Stomach (tissue), 9 donors: ENCODE measurements around the gene SOS1. TPM values are rescaled to one million over a fixed set of nuclear protein-coding genes. Genes with fewer than 3 reads are reported as not detected.

ENCODE experiments used
- DNase-seq, 2 donors: peaks; one replicate each; pipeline versions ENCODE4 v3.0.0 to v3.0.0-alpha.2; 2013 to 2019
- H3K27ac ChIP-seq, 5 donors: fragments of 200-600 bp in 4 of 5; sonication (generic) in 4 of 5; one replicate each; pipeline ENCODE4 v1.5.1; 2013 to 2019; ENCODE audit warnings: mild to moderate bottlenecking in 1 of 5, moderate library complexity in 1 of 5
- H3K27me3 ChIP-seq, 3 donors: fragments of 200-600 bp; sonication (generic); one replicate each; pipeline ENCODE4 v1.5.1; 2017 to 2019; ENCODE audit warnings: mixed run types in 1 of 3
- H3K36me3 ChIP-seq, 4 donors: fragments of 200-600 bp; sonication (generic); 1 replicate in 3 of 4; 2 replicates in 1 of 4; pipeline ENCODE4 v1.5.1; 2016 to 2019
- H3K4me1 ChIP-seq, 4 donors: fragments of 200-600 bp; sonication (generic); one replicate each; pipeline ENCODE4 v1.5.1; 2016 to 2019
- H3K4me3 ChIP-seq, 4 donors: fragments of 200-600 bp; sonication (generic) in 3 of 4; one replicate each; pipeline ENCODE4 v1.5.1; 2016 to 2019; ENCODE audit warnings: mild to moderate bottlenecking in 1 of 4
- H3K9me3 ChIP-seq, 4 donors: fragments of 200-600 bp; sonication (generic); one replicate each; pipeline ENCODE4 v1.5.1; 2016 to 2019
- EP300 ChIP-seq: sonication (generic); formaldehyde crosslinking; IDR thresholded peaks from one replicate; pipeline ENCODE4 v1.6.1; 2017; ENCODE audit warnings: antibody characterized with exemption
- POLR2A ChIP-seq, 4 donors: fragments of 450-650 bp; IDR thresholded peaks; one replicate each; pipeline ENCODE4 v1.6.1; 2016; ENCODE audit warnings: antibody characterized with exemption in 4 of 4, control low read depth in 2 of 4, mild to moderate bottlenecking in 1 of 4, moderate library complexity in 1 of 4
- POLR2AphosphoS5 ChIP-seq, 3 donors: sonication (generic); formaldehyde crosslinking; IDR thresholded peaks; one replicate each; pipeline ENCODE4 v1.6.1; 2016; ENCODE audit warnings: antibody characterized with exemption in 3 of 3
- WGBS, 5 donors: extraction: QIAGEN DNeasy Blood & Tissue Kit in 3 of 5; methylation state at CpG; one replicate each; pipeline versions ENCODE4 v1.1.5 to v1.1.7; 2013 to 2018; 5-methylcytosine and 5-hydroxymethylcytosine counted together
- intact Hi-C: fragments of 100-400 bp; cut with DNase I; formaldehyde crosslinking; loops from one replicate; pipeline ENCODE4 v1.15.1; 2023; ENCODE audit warnings: low total_unique reads
- polyA plus RNA-seq, 3 donors: library from polyadenylated mRNA; stranded (reverse); fragments of 200-250 nt; gene quantifications; one replicate each; pipeline ENCODE4 v1.2.3, GENCODE V29; 2013
- total RNA-seq, 5 donors: library from RNA; depleted of rRNA; stranded (reverse); fragments of >200 nt; gene quantifications; one replicate each; pipeline versions ENCODE4 v1.1.0 to v1.2.3, GENCODE V29; 2014 to 2016
- TF ChIP-seq, protein P1 (sequence below), 7 experiments: fragments of 450-650 bp in 4 of 7; fragments of 200-600 bp in 3 of 7; sonication (generic) in 3 of 7; IDR thresholded peaks; one replicate each; pipeline ENCODE4 v1.5.1; 2016 to 2019; ENCODE audit warnings: antibody characterized with exemption in 7 of 7, control low read depth in 2 of 7, mild to moderate bottlenecking in 1 of 7
- donor health status: healthy with polysubstance abuse.
- donor health status: Bipolar disorder and iron deficiency.
- donor health status: healthy.

Gene SOS1
- total and polyA plus RNA-seq, 8 donors = 4.5 to 46.4 (median 19.2) TPM

DNA sequence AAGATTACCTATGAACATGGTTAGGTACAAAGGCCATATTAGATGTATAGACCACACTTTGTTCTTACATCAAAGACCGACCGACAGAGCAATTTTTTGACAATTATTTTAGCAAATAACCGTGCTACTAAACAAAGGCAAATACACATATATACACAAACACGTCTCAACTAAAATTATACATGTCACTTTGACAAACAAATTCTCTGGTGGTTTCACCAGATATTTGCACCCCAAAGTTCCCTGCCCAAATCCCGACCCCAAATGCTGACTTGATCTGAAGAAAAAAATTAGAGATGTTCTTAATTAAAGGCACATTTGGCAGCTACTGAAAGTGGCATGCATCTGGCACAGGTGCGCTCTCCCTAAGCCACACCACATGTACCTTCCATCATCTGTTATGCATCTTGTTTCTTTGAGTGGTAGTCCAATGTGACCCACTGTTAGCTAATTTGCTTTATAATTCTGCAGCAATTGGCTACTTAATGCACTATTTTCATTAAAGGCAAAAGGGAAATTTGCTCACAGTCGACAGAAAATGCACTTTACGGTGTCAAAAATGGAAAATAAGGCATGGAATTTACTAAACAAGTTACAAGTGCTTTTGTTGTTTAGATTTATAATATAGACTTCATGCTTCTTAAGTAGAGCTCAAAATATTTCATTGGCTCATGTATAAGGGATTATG is 139.0 kb downstream of the SOS1 start:
- DNase-seq = no peak
- Histone ChIP-seq H3K9me3 (no peaks in the 10 kb centered on the region), H3K4me3 (no peak overlapping the region), H3K27me3 (no peaks in the 10 kb centered on the region), H3K27ac (no peak overlapping the region), H3K4me1 (no peaks in the 10 kb centered on the region), H3K36me3 (peaks cover 10 to 43% (median 38%) of the 10 kb centered on the region in 4 donors)
- WGBS, 5 donors = 82 to 91% (median 86%) methylated on average over 8 of the region's 8 CpGs
- intact Hi-C loops = no loop called here
- no peak for TF ChIP-seq POLR2A (IDR thresholded peaks at IDR 0.05)
- TF ChIP-seq POLR2AphosphoS5 (IDR thresholded peaks at IDR 0.05) = no peak
- no peak for TF ChIP-seq EP300
- TF ChIP-seq, protein P1, sequence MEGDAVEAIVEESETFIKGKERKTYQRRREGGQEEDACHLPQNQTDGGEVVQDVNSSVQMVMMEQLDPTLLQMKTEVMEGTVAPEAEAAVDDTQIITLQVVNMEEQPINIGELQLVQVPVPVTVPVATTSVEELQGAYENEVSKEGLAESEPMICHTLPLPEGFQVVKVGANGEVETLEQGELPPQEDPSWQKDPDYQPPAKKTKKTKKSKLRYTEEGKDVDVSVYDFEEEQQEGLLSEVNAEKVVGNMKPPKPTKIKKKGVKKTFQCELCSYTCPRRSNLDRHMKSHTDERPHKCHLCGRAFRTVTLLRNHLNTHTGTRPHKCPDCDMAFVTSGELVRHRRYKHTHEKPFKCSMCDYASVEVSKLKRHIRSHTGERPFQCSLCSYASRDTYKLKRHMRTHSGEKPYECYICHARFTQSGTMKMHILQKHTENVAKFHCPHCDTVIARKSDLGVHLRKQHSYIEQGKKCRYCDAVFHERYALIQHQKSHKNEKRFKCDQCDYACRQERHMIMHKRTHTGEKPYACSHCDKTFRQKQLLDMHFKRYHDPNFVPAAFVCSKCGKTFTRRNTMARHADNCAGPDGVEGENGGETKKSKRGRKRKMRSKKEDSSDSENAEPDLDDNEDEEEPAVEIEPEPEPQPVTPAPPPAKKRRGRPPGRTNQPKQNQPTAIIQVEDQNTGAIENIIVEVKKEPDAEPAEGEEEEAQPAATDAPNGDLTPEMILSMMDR (IDR thresholded peaks at IDR 0.05) = no peak

DNA sequence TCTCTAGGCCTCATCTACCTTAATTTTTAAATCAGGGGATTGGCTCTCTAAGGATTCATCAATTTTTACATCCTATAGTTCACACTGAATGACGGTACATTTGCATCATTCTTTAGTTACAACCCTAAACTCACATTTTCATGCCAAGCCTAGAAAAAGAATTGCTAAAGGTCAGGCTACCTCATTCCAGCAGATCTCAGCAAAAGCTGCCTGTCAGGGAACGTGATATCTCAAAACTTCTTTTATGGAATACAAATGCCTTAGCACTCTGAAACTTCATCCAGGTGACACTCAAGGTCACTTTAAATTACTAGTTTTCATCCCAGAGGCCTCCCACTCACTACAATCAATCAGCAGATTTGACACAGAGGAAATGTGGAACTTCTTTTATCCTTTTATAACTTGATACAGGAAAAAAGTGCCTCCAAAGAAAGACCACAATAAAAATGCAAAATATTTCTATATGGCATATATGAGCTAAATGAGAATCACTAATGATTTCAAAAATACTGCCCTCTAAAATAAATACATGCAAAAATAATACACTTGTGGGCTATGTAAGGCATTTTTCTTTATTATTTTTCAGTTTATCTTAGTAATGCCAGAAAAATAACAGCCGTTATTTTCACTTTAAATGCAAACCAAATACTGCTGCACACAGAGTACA is 139.7 kb downstream of the SOS1 start:
- no peak for DNase-seq

DNA sequence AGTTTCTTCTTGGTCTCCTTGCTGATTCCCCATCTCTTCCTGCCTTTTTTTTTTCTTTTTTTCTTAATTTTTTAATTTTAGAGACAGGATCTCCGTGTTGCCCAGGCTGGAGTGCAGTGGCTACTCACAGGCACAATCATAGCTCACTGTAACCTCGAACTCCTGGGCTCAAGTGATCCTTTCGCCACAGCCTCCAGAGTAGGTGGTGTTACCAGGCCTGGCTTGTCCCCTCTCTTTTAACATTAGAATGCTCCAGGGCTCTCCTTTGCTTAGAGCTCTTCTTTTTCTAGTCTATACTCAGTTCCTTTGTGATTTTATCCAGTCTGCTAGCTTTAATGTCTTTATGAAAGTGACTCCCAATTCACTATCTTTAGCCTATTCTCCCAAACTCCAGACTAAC is 141.9 kb downstream of the SOS1 start:
- intact Hi-C loops = no loop called here
- peaks cover 0 to 8% (median 0%) of the 10 kb centered on the region in 4 donors for H3K4me1 ChIP-seq
- no peak overlapping the region for H3K4me3 ChIP-seq
- H3K27me3 ChIP-seq = no peaks in the 10 kb centered on the region
- H3K9me3 ChIP-seq = no peaks in the 10 kb centered on the region
- peaks cover 0 to 14% (median 9%) of the 10 kb centered on the region in 4 donors for H3K36me3 ChIP-seq
- 93 to 100% (median 96%) methylated on average over 3 of the region's 3 CpGs for WGBS, 5 donors
- TF ChIP-seq, protein P1 (IDR thresholded peaks at IDR 0.05) = no peak
- TF ChIP-seq POLR2A (IDR thresholded peaks at IDR 0.05) (no peak), POLR2AphosphoS5 (IDR thresholded peaks at IDR 0.05) (no peak), EP300 (no peak)
- DNase-seq = no peak
- H3K27ac ChIP-seq = no peak overlapping the region

More for the DNA sequence above, 139.7 kb downstream of the SOS1 start:
- Histone ChIP-seq H3K4me3 (no peak overlapping the region), H3K9me3 (no peaks in the 10 kb centered on the region), H3K27me3 (no peaks in the 10 kb centered on the region), H3K4me1 (no peaks in the 10 kb centered on the region), H3K27ac (no peak overlapping the region), H3K36me3 (peaks cover 6 to 36% (median 31%) of the 10 kb centered on the region in 4 donors)
- intact Hi-C loops = no loop called here
- WGBS, 5 donors = 82 to 91% (median 86%) methylated on average over 3 of the region's 3 CpGs
- TF ChIP-seq POLR2A (IDR thresholded peaks at IDR 0.05) (no peak), EP300 (no peak), POLR2AphosphoS5 (IDR thresholded peaks at IDR 0.05) (no peak)
- TF ChIP-seq, protein P1 (IDR thresholded peaks at IDR 0.05) = no peak

DNA sequence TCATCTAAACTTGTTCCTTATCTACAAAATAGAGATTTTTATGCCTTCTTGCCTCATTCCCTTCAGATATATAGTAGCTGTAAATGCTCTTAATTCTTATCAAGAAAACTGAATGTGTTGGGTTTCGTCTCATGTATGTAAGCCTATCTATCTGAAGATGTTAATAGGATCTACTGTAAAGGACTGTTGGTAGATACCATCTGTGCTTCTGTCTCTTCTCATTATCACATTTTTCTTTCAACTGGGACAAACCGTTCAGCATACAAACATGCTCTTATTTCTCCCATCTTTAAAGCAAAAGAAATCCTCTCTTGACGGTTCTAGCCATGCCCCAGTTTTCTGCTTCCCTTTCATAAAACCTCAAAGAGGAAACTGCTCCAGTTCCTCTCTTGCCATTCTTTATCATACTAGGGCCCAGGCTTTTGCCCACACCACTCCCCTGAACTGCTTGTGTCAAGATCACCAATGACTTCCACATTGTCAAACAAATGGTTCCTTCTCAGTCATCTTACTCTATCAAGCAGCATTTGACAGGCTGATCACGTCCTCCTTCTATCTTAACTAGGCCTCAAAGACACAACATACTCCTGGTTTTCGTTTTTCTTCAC is 142.5 kb downstream of the SOS1 start:
- no peak overlapping the region for H3K27ac ChIP-seq
- no peak for DNase-seq
- H3K4me3 ChIP-seq = no peak overlapping the region
- 79 to 91% (median 84%) methylated on average over 5 of the region's 5 CpGs for WGBS, 5 donors
- TF ChIP-seq EP300 (no peak), POLR2AphosphoS5 (IDR thresholded peaks at IDR 0.05) (no peak), POLR2A (IDR thresholded peaks at IDR 0.05) (no peak)
- TF ChIP-seq, protein P1 (IDR thresholded peaks at IDR 0.05) = no peak
- H3K36me3 ChIP-seq = peaks cover 0 to 9% (median 3%) of the 10 kb centered on the region in 4 donors
- H3K4me1 ChIP-seq = peaks cover 0 to 8% (median 0%) of the 10 kb centered on the region in 4 donors
- intact Hi-C loops = no loop called here
- H3K9me3 ChIP-seq = no peaks in the 10 kb centered on the region
- H3K27me3 ChIP-seq = no peaks in the 10 kb centered on the region
